ENCODE results near the gene ZNF777. TPM values are rescaled to one million over a fixed set of nuclear protein-coding genes. Genes with fewer than 3 reads are reported as not detected.
"Not testable (repeated sequence)": the region's sequence is repeated elsewhere in the genome, so short reads cannot be mapped to it uniquely, and the experiment has no call there.

Gene ZNF777
- total RNA-seq, 2 experiments from 2014 or later, result 14.5 to 14.8 TPM

DNA sequence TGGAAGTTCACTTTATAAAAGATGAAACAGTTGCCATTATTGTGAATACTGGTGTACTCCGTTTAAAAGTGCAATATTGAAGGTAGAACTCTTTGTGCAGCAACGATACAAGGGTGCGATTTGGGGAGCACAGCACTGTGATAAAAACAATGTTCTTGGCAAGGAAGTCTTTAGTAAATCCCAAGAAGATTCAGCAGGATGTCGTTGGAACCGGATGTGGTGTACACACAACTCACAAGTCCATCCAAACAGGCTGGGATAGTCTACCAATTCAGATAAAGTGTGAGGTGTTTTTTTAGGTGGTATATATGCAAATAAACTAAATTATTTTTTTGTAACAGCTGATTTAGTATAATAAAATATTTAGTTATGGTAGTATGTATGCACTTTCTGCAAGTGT, 46.7 kb downstream of the ZNF777 start:
- H3K27me3 Mint-ChIP-seq, result peaks cover 52% of the 10 kb centered on the region
- H3K36me3 Mint-ChIP-seq (ENCODE audit: low read depth), result no peaks in the 10 kb centered on the region
- ATAC-seq (ENCODE audit: poor library complexity), result no peak
- H3K4me3 ChIP-seq (ENCODE audit: low read length), result no peak overlapping the region
- POLR2A ChIA-PET, result no interaction called here
- H3K4me1 ChIP-seq (ENCODE audit: insufficient read depth, low read length), result no peaks in the 10 kb centered on the region
- TF ChIP-seq, protein P1, sequence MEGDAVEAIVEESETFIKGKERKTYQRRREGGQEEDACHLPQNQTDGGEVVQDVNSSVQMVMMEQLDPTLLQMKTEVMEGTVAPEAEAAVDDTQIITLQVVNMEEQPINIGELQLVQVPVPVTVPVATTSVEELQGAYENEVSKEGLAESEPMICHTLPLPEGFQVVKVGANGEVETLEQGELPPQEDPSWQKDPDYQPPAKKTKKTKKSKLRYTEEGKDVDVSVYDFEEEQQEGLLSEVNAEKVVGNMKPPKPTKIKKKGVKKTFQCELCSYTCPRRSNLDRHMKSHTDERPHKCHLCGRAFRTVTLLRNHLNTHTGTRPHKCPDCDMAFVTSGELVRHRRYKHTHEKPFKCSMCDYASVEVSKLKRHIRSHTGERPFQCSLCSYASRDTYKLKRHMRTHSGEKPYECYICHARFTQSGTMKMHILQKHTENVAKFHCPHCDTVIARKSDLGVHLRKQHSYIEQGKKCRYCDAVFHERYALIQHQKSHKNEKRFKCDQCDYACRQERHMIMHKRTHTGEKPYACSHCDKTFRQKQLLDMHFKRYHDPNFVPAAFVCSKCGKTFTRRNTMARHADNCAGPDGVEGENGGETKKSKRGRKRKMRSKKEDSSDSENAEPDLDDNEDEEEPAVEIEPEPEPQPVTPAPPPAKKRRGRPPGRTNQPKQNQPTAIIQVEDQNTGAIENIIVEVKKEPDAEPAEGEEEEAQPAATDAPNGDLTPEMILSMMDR (IDR thresholded peaks at IDR 0.05), result no peak
- DNase-seq, result no peak
- H3K27ac Mint-ChIP-seq, result no peak overlapping the region
- peaks cover 19% of the 10 kb centered on the region for H3K4me1 Mint-ChIP-seq (ENCODE audit: low read depth)
- H3K9me3 Mint-ChIP-seq, result no peaks in the 10 kb centered on the region
- intact Hi-C loops (cut with DNase I, micrococcal nuclease), result no loop called here
- no peak overlapping the region for H3K27ac ChIP-seq (ENCODE audit: low read depth in 1 of 2, low read length in 2 of 2)
- peak overlapping the region; percentile 23 for H3K4me3 Mint-ChIP-seq
- H3K36me3 ChIP-seq (ENCODE audit: insufficient read depth, low read length), result no peaks in the 10 kb centered on the region
- CTCF ChIA-PET, result interaction anchor here (1.1 kb wide), 1 partner anchor 9 kb away, joined by 3 read pairs; no protein-coding TSS in a partner anchor
- H3K9me3 ChIP-seq (ENCODE audit: control insufficient read depth in 1 of 2, insufficient read depth in 1 of 2, low read length in 2 of 2), result peaks cover 0 to 4% of the 10 kb centered on the region in 2 experiments
- H3K27me3 ChIP-seq (ENCODE audit: control insufficient read depth in 1 of 2, insufficient read depth in 2 of 2, low read length in 2 of 2), result peaks cover 15 to 16% of the 10 kb centered on the region in 2 experiments

- H3K4me1 ChIP-seq (ENCODE audit: insufficient read depth, low read length); H3K4me3 ChIP-seq (ENCODE audit: low read length); H3K27ac ChIP-seq (ENCODE audit: low read depth in 1 of 2, low read length in 2 of 2); intact Hi-C loops (cut with DNase I, micrococcal nuclease); H3K9me3 Mint-ChIP-seq; H3K4me3 Mint-ChIP-seq; H3K36me3 Mint-ChIP-seq (ENCODE audit: low read depth); ATAC-seq (ENCODE audit: poor library complexity); H3K27ac Mint-ChIP-seq; POLR2A ChIA-PET; H3K36me3 ChIP-seq (ENCODE audit: insufficient read depth, low read length); DNase-seq; H3K9me3 ChIP-seq (ENCODE audit: control insufficient read depth in 1 of 2, insufficient read depth in 1 of 2, low read length in 2 of 2): not testable (repeated sequence)
- Mint-ChIP-seq H3K4me1 (ENCODE audit: low read depth) (peaks cover 19% of the 10 kb centered on the region), H3K27me3 (peaks cover 63% of the 10 kb centered on the region)
- H3K27me3 ChIP-seq (ENCODE audit: control insufficient read depth in 1 of 2, insufficient read depth in 2 of 2, low read length in 2 of 2), result peaks cover 15 to 16% of the 10 kb centered on the region in 2 experiments
- CTCF ChIA-PET, result interaction anchor here (0.7 kb wide), 1 partner anchor 103 kb away, joined by 3 read pairs; no protein-coding TSS in a partner anchor
Observed at GRCh38 chr7:149413083-149413482, 47.8 kb downstream of the ZNF777 start.

DNA sequence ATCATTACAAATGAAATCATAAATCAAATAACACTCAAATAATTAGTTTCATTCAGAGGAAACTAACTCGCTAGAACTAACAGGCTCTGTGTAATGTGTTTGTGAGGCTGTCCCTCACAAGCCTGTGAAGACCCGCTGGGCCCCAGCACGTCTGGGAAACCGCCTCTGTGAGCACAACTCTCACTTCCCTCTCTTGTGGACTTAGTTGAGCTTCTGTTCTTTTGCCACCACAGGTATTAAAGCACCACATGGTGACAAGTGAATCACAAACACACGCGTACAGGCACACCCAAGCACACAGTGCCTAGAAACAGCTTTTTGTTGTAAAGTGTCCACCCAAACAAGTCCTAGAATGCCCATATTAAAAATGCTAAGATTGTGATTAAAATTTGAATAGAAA, 51.0 kb downstream of the ZNF777 start:
- no peaks in the 10 kb centered on the region for H3K4me1 ChIP-seq (ENCODE audit: insufficient read depth, low read length)
- H3K27me3 Mint-ChIP-seq, result peaks cover 61% of the 10 kb centered on the region
- H3K9me3 Mint-ChIP-seq, result no peaks in the 10 kb centered on the region

More for the DNA sequence above, 51.0 kb downstream of the ZNF777 start:
- no peak overlapping the region for H3K4me3 Mint-ChIP-seq
- no peaks in the 10 kb centered on the region for H3K36me3 Mint-ChIP-seq (ENCODE audit: low read depth)
- Histone ChIP-seq H3K9me3 (ENCODE audit: control insufficient read depth in 1 of 2, insufficient read depth in 1 of 2, low read length in 2 of 2) (no peaks in the 10 kb centered on the region), H3K27ac (ENCODE audit: low read depth in 1 of 2, low read length in 2 of 2) (no peak overlapping the region), H3K4me3 (ENCODE audit: low read length) (no peak overlapping the region), H3K27me3 (ENCODE audit: control insufficient read depth in 1 of 2, insufficient read depth in 2 of 2, low read length in 2 of 2) (peaks cover 9 to 15% of the 10 kb centered on the region in 2 experiments), H3K36me3 (ENCODE audit: insufficient read depth, low read length) (no peaks in the 10 kb centered on the region)
- DNase-seq, result no peak
- ChIA-PET CTCF (no interaction called here), POLR2A (no interaction called here)
- TF ChIP-seq, protein P1 (IDR thresholded peaks at IDR 0.05), result no peak
- H3K27ac Mint-ChIP-seq, result no peak overlapping the region
- H3K4me1 Mint-ChIP-seq (ENCODE audit: low read depth), result peaks cover 12% of the 10 kb centered on the region
- intact Hi-C loops (cut with DNase I, micrococcal nuclease), result no loop called here
- ATAC-seq (ENCODE audit: poor library complexity), result no peak

Measured in CD4-positive, alpha-beta T cell (primary cell).